Measurements from ENCODE around the gene ETV7. TPM values are rescaled to one million over a fixed set of nuclear protein-coding genes. Genes with fewer than 3 reads are reported as not detected.

ETV7 gene
- polyA plus RNA-seq, 1 of the 3 experiments (the other 2 are of a cell fraction): 0.39 TPM

- H3K9me3 ChIP-seq: no peaks in the 10 kb centered on the region
- no peaks in the 10 kb centered on the region; the same call in 1 of the 2 replicates for H3K27me3 ChIP-seq (ENCODE audit: insufficient read depth)
- no peaks in the 10 kb centered on the region for H3K79me2 ChIP-seq (ENCODE audit: insufficient read depth)
- WGBS (ENCODE audit: low lambda C conversion rate): 82% methylated on average over 10 of the region's 11 CpGs
- no peaks in the 10 kb centered on the region for H3F3A ChIP-seq (replicated peaks; ENCODE audit: insufficient read depth)
- ChIA-PET CTCF (interaction anchor here (1.0 to 15.1 kb wide), 5 partner anchors 17 to 93 kb away, joined by 4 to 123 read pairs (median 6); no protein-coding TSS in a partner anchor), POLR2A (no interaction called here)
- peaks cover 0 to 8% of the 10 kb centered on the region in 2 experiments; a peak in 1 of 4 replicates for H3K4me1 ChIP-seq (ENCODE audit: control insufficient read depth in 1 of 2, insufficient read depth in 2 of 2, low read depth in 1 of 2, low read length in 1 of 2)
- DNase-seq: no peak
- no peaks in the 10 kb centered on the region for H3K36me3 ChIP-seq (replicated peaks in 1 of 2; ENCODE audit: control insufficient read depth in 1 of 2, insufficient read depth in 2 of 2, low read length in 1 of 2)
- no peaks in the 10 kb centered on the region for H4K20me1 ChIP-seq (ENCODE audit: insufficient read depth)
- no peak overlapping the region for H3K4me3 ChIP-seq (ENCODE audit: low read depth in 2 of 2, low read length in 1 of 2)
- no peak overlapping the region for H3K4me2 ChIP-seq
- no peak overlapping the region for H3K9ac ChIP-seq
- no peak overlapping the region for H3K27ac ChIP-seq (ENCODE audit: low read depth in 2 of 2, low read length in 1 of 2)
- H3K9me2 ChIP-seq: no peaks in the 10 kb centered on the region
- H2AFZ ChIP-seq (ENCODE audit: low read depth): no peak overlapping the region
- TF ChIP-seq NFIC (IDR thresholded peaks at IDR 0.05; ENCODE audit: borderline replicate concordance) (no peak), CHD2 (IDR thresholded peaks at IDR 0.05; ENCODE audit: low read length, partially characterized antibody) (no peak), POLR2AphosphoS5 (IDR thresholded peaks at IDR 0.05; ENCODE audit: low read depth, low read length) (no peak), CTCF (IDR thresholded peaks at IDR 0.05) (no peak), SIN3A (IDR thresholded peaks at IDR 0.05; ENCODE audit: borderline replicate concordance, low read depth, low read length) (no peak), FOXJ3 (CRISPR knock-in tag; IDR thresholded peaks at IDR 0.05) (no peak), IRF3 (IDR thresholded peaks at IDR 0.05; ENCODE audit: low read depth, low read length) (no peak), ELF1 (IDR thresholded peaks at IDR 0.05) (no peak), NRF1 (IDR thresholded peaks at IDR 0.05; ENCODE audit: low read depth, low read length) (no peak), REST (IDR thresholded peaks at IDR 0.05; ENCODE audit: low read depth, low read length) (no peak), RAD21 (IDR thresholded peaks at IDR 0.05; ENCODE audit: low read length) (no peak), SMC3 (IDR thresholded peaks at IDR 0.05; ENCODE audit: low read depth, low read length) (no peak), MEF2A (IDR thresholded peaks at IDR 0.05; ENCODE audit: borderline replicate concordance, low read depth) (no peak), FOXM1 (IDR thresholded peaks at IDR 0.05; ENCODE audit: low read depth) (no peak), TAF1 (IDR thresholded peaks at IDR 0.05; ENCODE audit: borderline replicate concordance, low read depth, low read length) (no peak), EZH2phosphoT487 (IDR thresholded peaks at IDR 0.05; ENCODE audit: borderline replicate concordance, low read depth) (no peak), JUND (IDR thresholded peaks at IDR 0.05) (no peak)
Measured at GRCh38 chr6:36320475-36320874, 67.0 kb downstream of the ETV7 start.
